Cardiac muscle cell (in vitro differentiated cells and primary cell): Measurements from ENCODE around the gene ECSIT. TPM values are rescaled to one million over a fixed set of nuclear protein-coding genes. Genes with fewer than 3 reads are reported as not detected.

ENCODE experiments used
- DNase-seq, 2 donors: peaks; one replicate each; pipeline versions ENCODE4 v3.0.0 to v3.0.0-alpha.2; 2010 to 2017; ENCODE audit warnings: low read depth in 1 of 2, low spot score in 1 of 2
- H3K27ac ChIP-seq: fragments of 200-600 bp; sonication (generic); 2 replicates; pipeline ENCODE4 v1.5.1; 2016
- H3K27me3 ChIP-seq: fragments of 200-600 bp; sonication (generic); 2 replicates; pipeline ENCODE4 v1.6.0; 2016; ENCODE audit warnings: control low read depth
- H3K36me3 ChIP-seq: fragments of 200-600 bp; sonication (generic); 2 replicates; pipeline ENCODE4 v1.5.1; 2016; ENCODE audit warnings: control low read depth
- H3K4me1 ChIP-seq: fragments of 200-600 bp; sonication (generic); 2 replicates; pipeline ENCODE4 v1.8.1; 2017; ENCODE audit warnings: low read depth, mild to moderate bottlenecking, mixed run types
- H3K4me3 ChIP-seq: fragments of 200-600 bp; sonication (generic); 2 replicates; pipeline ENCODE4 v1.5.1; 2016; ENCODE audit warnings: mild to moderate bottlenecking
- H3K9me3 ChIP-seq: fragments of 200-600 bp; sonication (generic); 2 replicates; pipeline ENCODE4 v1.5.1; 2017; ENCODE audit warnings: low read depth, mild to moderate bottlenecking, control low read depth
- CTCF ChIP-seq: IDR thresholded peaks from 2 replicates; pipeline ENCODE4 v1.5.1; 2012; ENCODE audit warnings: low read depth, mild to moderate bottlenecking, low read length
- polyA plus RNA-seq: library from polyadenylated mRNA; unstranded; fragments of >200 nt; fragmentation: Nextera tagmentation; extraction: Ambion mirVana; gene quantifications from 2 replicates; pipeline ENCODE4 v1.2.1, GENCODE V29; 2016
- total RNA-seq: library from RNA; depleted of rRNA; stranded (reverse); fragments of >200 nt; gene quantifications from 2 replicates; pipeline ENCODE4 v1.2.3, GENCODE V29; 2016

ECSIT gene
- total and polyA plus RNA-seq, 2 experiments from 2014 or later: 64.0 to 91.3 TPM

DNA sequence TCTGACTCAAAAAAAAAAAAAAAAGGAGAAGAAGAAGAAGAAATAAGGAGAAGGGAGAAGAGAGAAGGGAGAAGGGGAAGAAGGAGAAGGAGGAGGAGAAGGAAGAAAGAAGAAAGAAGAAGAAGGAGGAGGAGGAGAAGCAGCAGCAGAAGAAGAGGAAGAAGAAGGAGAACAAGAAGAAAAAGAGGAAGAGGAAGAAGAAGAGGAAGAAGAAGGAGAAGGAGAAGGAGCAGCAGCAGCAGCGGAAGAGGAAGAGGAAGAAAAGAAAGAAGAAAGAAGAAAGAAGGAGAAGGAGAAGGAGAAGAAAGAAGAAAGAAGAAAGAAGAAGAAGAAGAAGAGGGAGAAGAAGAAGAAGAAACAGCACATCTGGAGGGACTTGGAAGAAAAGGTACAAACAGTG is 5.6 kb upstream of the ECSIT start:
- no peaks in the 10 kb centered on the region for H3K27me3 ChIP-seq
- H3K36me3 ChIP-seq: no peaks in the 10 kb centered on the region
- DNase-seq: no peak
- no peak overlapping the region for H3K4me3 ChIP-seq
- H3K4me1 ChIP-seq: peaks cover 6% of the 10 kb centered on the region
- no peak for TF ChIP-seq CTCF
- no peak overlapping the region for H3K27ac ChIP-seq
- no peaks in the 10 kb centered on the region for H3K9me3 ChIP-seq

DNA sequence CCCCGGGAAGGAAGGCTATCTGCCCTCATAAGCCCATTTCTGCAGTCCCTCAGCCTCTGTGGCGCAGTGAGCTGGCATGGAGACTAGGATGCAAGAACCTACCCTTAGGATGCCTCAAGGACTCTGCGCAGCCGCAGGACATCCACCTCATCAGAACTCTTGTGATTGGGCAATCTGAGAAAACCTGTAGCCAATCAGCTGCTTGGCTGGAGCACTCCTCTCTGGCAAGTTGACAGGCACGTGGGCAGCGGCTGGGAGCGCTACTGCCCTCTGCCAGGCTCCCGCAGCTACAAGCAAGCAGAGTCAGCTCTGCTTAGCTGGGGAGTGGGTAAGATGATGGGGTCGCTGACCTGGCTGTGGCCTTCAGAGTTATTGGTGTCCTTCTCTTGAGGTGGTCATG is 1.5 kb upstream of the ECSIT start:
- Histone ChIP-seq H3K36me3 (no peaks in the 10 kb centered on the region), H3K9me3 (no peaks in the 10 kb centered on the region), H3K27ac (no peak overlapping the region), H3K4me3 (no peak overlapping the region), H3K27me3 (no peaks in the 10 kb centered on the region), H3K4me1 (no peaks in the 10 kb centered on the region)
- peak; percentile 44 for TF ChIP-seq CTCF
- DNase-seq: peak; percentile 90 to 91

DNA sequence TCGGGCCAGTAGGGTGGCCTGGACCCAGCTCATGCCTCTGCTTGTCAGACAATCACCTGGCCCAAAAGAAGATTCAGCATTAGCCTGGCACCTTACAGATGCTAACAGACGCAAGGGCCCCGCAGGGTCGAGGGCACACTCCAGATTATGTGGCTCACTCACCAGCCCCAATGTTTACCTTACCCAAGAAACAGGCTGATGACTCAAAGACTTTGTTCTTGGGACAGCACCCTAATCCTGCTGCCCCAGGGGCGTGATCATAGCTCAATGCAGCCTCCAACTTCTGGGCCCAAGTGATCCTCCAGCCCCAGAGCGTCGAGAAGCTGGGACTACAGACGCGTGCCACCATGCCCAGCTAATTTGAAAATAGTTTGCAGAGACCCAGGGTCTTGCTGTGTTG is 9.8 kb downstream of the ECSIT start:
- peaks cover 2% of the 10 kb centered on the region for H3K36me3 ChIP-seq

DNA sequence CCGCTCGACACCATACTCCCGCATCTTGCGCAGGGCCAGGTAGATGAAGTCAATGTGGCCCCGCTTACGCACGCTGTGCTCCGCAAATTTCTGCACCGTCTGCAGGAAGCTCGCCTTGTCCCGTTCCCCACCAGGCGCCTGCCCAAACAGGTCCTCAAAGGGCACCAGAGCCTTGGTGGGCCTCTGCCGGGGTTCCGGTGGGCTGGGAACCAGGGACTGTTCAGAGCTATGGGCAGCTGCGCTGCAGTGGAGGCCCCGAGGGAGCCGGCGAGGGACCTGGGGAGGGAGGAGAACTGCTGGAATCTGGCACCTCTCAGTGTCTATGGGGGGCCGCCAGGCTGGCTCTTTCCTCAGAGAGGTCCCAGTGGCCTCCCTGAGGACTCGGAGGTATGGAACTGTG is 15.0 kb downstream of the ECSIT start:
- no peaks in the 10 kb centered on the region for H3K9me3 ChIP-seq
- no peaks in the 10 kb centered on the region for H3K27me3 ChIP-seq
- TF ChIP-seq CTCF: no peak
- no peak overlapping the region for H3K4me3 ChIP-seq
- no peaks in the 10 kb centered on the region for H3K4me1 ChIP-seq
- DNase-seq: no peak
- H3K27ac ChIP-seq: no peak overlapping the region
- H3K36me3 ChIP-seq: peaks cover 6% of the 10 kb centered on the region

More for the DNA sequence above, 9.8 kb downstream of the ECSIT start:
- no peak for TF ChIP-seq CTCF
- Histone ChIP-seq H3K4me3 (no peak overlapping the region), H3K27ac (no peak overlapping the region), H3K9me3 (no peaks in the 10 kb centered on the region), H3K27me3 (no peaks in the 10 kb centered on the region), H3K4me1 (no peaks in the 10 kb centered on the region)
- no peak for DNase-seq

- Histone ChIP-seq H3K4me3 (no peak overlapping the region), H3K27me3 (no peaks in the 10 kb centered on the region), H3K4me1 (no peaks in the 10 kb centered on the region), H3K9me3 (no peaks in the 10 kb centered on the region), H3K36me3 (peaks cover 4% of the 10 kb centered on the region), H3K27ac (no peak overlapping the region)
- no peak for DNase-seq
- no peak for TF ChIP-seq CTCF
These were observed 18.5 kb downstream of the ECSIT start for GRCh38 chr19:11510444-11510843.

GRCh38 chr19:11507370-11508078 is 21.4 kb downstream of the ECSIT start:
- TF ChIP-seq CTCF: no peak
- Histone ChIP-seq H3K36me3 (peaks cover 4% of the 10 kb centered on the region), H3K27ac (no peak overlapping the region), H3K4me3 (no peak overlapping the region), H3K27me3 (no peaks in the 10 kb centered on the region), H3K4me1 (peaks cover 4% of the 10 kb centered on the region), H3K9me3 (no peaks in the 10 kb centered on the region)
- DNase-seq: no peak
